GM21529 (cell line): Measurements from ENCODE around the gene CNKSR3.

ENCODE experiments used
- ATAC-seq: cut with Tn5 transposase; IDR thresholded peaks from one replicate; pipeline ENCODE4 v1.9.1; 2021; ENCODE audit not compliant: unreplicated experiment

The CNKSR3 gene

GRCh38 chr6:154458565-154459470 lies 51.7 kb downstream of the CNKSR3 start:
- ATAC-seq: no peak

- no peak for ATAC-seq
Observed at GRCh38 chr6:154457881-154458284, 52.6 kb downstream of the CNKSR3 start.

GRCh38 chr6:154457046-154457713 lies 53.3 kb downstream of the CNKSR3 start:
- ATAC-seq: no peak

GRCh38 chr6:154453329-154453728 lies 57.2 kb downstream of the CNKSR3 start:
- no peak for ATAC-seq

GRCh38 chr6:154450498-154450897 lies 60.0 kb downstream of the CNKSR3 start:
- ATAC-seq: no peak

- no peak for ATAC-seq
Observed at GRCh38 chr6:154448448-154449096, 61.9 kb downstream of the CNKSR3 start.

- no peak for ATAC-seq
Observed at GRCh38 chr6:154447954-154448353, 62.5 kb downstream of the CNKSR3 start.

- ATAC-seq: no peak
Observed at GRCh38 chr6:154446984-154447383, 63.5 kb downstream of the CNKSR3 start.

GRCh38 chr6:154445417-154445816 lies 65.1 kb downstream of the CNKSR3 start:
- no peak for ATAC-seq

GRCh38 chr6:154441995-154442310 lies 68.5 kb downstream of the CNKSR3 start:
- no peak for ATAC-seq

GRCh38 chr6:154440422-154441043 lies 70.0 kb downstream of the CNKSR3 start:
- ATAC-seq: no peak

- no peak for ATAC-seq
Observed at GRCh38 chr6:154440022-154440421, 70.5 kb downstream of the CNKSR3 start.

GRCh38 chr6:154438882-154439415 lies 71.5 kb downstream of the CNKSR3 start:
- no peak for ATAC-seq

GRCh38 chr6:154435400-154435945 lies 75.0 kb downstream of the CNKSR3 start:
- ATAC-seq: no peak

- no peak for ATAC-seq
Observed at GRCh38 chr6:154434662-154435061, 75.8 kb downstream of the CNKSR3 start.

GRCh38 chr6:154433477-154434241 lies 76.8 kb downstream of the CNKSR3 start:
- no peak for ATAC-seq

GRCh38 chr6:154432533-154433476 lies 77.7 kb downstream of the CNKSR3 start:
- no peak for ATAC-seq

- ATAC-seq: no peak
Observed at GRCh38 chr6:154430481-154430919, 80.0 kb downstream of the CNKSR3 start.

- no peak for ATAC-seq
Observed at GRCh38 chr6:154429711-154430110, 80.8 kb downstream of the CNKSR3 start.
